Left lung (tissue), 10 donors: Measurements from ENCODE around the gene ADGRG2. TPM values are rescaled to one million over a fixed set of nuclear protein-coding genes. Genes with fewer than 3 reads are reported as not detected.

ENCODE experiments used
- ATAC-seq: fragments of 200-7000 bp; cut with Tn5 transposase; one replicate; pipeline ENCODE4 v1.9.1; 2020; ENCODE audit warnings: moderate library complexity
- DNase-seq, 4 donors: peaks; one replicate each; pipeline ENCODE4 v3.0.0-alpha.2; 2013 to 2020
- H3K27ac ChIP-seq, 2 donors: fragments of 200-600 bp; sonication (generic) in 1 of 2; one replicate each; pipeline versions ENCODE4 v1.5.0 to v1.8.0; 2020 to 2021
- H3K27me3 ChIP-seq, 2 donors: fragments of 200-600 bp; sonication (generic) in 1 of 2; one replicate each; pipeline versions ENCODE4 v1.5.0 to v1.8.0; 2020 to 2021
- H3K36me3 ChIP-seq, 2 donors: fragments of 200-600 bp; sonication (generic) in 1 of 2; one replicate each; pipeline versions ENCODE4 v1.5.0 to v1.8.0; 2020 to 2021
- H3K4me1 ChIP-seq, 2 donors: fragments of 200-600 bp; one replicate each; pipeline ENCODE4 v1.8.0; 2021
- H3K4me3 ChIP-seq, 2 donors: fragments of 200-600 bp; sonication (generic) in 1 of 2; one replicate each; pipeline versions ENCODE4 v1.5.0 to v1.8.0; 2020 to 2021; ENCODE audit warnings: mild to moderate bottlenecking in 1 of 2
- H3K9me3 ChIP-seq, 2 donors: fragments of 200-600 bp; sonication (generic) in 1 of 2; one replicate each; pipeline versions ENCODE4 v1.5.0 to v1.8.0; 2020 to 2021
- intact Hi-C, 2 donors: fragments of 100-400 bp; cut with DNase I; formaldehyde crosslinking; loops; one replicate each; pipeline versions ENCODE4 v1.11.2 to v1.14.2; 2022
- polyA plus RNA-seq, 6 donors: library from polyadenylated mRNA; unstranded; fragments of 120-200 nt; gene quantifications; one replicate each; pipeline ENCODE4 v1.2.1, GENCODE V29; 2013; ENCODE audit not compliant: insufficient read length in 6 of 6
- total RNA-seq, 2 donors: library from RNA; stranded (reverse); fragmentation: NEBNext Ultra II Directional; extraction: Animal tissue kit (Norgen Biotek cat#: 25700); gene quantifications; one replicate each; pipeline ENCODE4 v1.2.1, GENCODE V29; 2021
- TF ChIP-seq, protein P1 (sequence below), 2 donors: fragments of 200-600 bp; sonication (generic) in 1 of 2; IDR thresholded peaks; one replicate each; pipeline versions ENCODE4 v1.5.0 to v1.8.0; 2021; ENCODE audit warnings: antibody characterized with exemption in 2 of 2
- donor health status: DM: no; HTN: yes; CAD: no.
- donor health status: DM: no; HTN: no; CAD: no.

Gene ADGRG2
- total and polyA plus RNA-seq, 8 donors, result 2.2 to 4.8 (median 2.7) TPM

GRCh38 chrX:18998653-18999052 lies 123.6 kb downstream of the ADGRG2 start:
- H3K9me3 ChIP-seq, result no peaks in the 10 kb centered on the region
- TF ChIP-seq, protein P1, sequence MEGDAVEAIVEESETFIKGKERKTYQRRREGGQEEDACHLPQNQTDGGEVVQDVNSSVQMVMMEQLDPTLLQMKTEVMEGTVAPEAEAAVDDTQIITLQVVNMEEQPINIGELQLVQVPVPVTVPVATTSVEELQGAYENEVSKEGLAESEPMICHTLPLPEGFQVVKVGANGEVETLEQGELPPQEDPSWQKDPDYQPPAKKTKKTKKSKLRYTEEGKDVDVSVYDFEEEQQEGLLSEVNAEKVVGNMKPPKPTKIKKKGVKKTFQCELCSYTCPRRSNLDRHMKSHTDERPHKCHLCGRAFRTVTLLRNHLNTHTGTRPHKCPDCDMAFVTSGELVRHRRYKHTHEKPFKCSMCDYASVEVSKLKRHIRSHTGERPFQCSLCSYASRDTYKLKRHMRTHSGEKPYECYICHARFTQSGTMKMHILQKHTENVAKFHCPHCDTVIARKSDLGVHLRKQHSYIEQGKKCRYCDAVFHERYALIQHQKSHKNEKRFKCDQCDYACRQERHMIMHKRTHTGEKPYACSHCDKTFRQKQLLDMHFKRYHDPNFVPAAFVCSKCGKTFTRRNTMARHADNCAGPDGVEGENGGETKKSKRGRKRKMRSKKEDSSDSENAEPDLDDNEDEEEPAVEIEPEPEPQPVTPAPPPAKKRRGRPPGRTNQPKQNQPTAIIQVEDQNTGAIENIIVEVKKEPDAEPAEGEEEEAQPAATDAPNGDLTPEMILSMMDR (IDR thresholded peaks at IDR 0.05), result no peak
- H3K27ac ChIP-seq, result no peak overlapping the region
- no peak overlapping the region for H3K4me3 ChIP-seq
- H3K36me3 ChIP-seq, result no peaks in the 10 kb centered on the region
- no peak for ATAC-seq
- DNase-seq, result no peak
- H3K4me1 ChIP-seq, result peaks cover 0 to 3% of the 10 kb centered on the region in 2 donors
- intact Hi-C loops, result no loop called here
- peaks cover 0 to 6% of the 10 kb centered on the region in 2 donors for H3K27me3 ChIP-seq

DNA sequence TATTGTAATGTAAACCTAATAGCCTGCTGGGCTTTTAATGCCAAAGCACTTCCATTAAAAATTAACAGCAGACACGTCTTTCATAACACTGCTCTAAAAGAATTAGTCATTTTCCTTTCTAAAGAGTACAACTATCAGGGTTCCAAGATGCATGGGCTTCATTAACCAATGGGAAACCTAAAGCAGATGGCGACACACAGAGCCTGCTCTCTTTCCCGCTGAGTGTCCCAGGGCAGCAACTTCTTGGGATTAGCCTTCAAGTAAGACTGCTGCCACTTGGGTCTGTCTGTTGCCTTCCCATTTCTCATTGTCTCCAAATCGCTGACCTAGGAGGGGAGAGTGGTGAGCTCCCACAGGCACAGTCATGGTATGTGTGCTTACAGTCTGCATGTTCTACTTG lies 124.4 kb downstream of the ADGRG2 start:
- no peak for ATAC-seq
- no peaks in the 10 kb centered on the region for H3K9me3 ChIP-seq
- H3K4me1 ChIP-seq, result peaks cover 0 to 3% of the 10 kb centered on the region in 2 donors
- no peak overlapping the region for H3K27ac ChIP-seq
- TF ChIP-seq, protein P1 (IDR thresholded peaks at IDR 0.05), result no peak
- no peak overlapping the region for H3K4me3 ChIP-seq
- H3K36me3 ChIP-seq, result no peaks in the 10 kb centered on the region
- intact Hi-C loops, result no loop called here
- DNase-seq, result no peak
- H3K27me3 ChIP-seq, result peaks cover 0 to 6% of the 10 kb centered on the region in 2 donors

DNA sequence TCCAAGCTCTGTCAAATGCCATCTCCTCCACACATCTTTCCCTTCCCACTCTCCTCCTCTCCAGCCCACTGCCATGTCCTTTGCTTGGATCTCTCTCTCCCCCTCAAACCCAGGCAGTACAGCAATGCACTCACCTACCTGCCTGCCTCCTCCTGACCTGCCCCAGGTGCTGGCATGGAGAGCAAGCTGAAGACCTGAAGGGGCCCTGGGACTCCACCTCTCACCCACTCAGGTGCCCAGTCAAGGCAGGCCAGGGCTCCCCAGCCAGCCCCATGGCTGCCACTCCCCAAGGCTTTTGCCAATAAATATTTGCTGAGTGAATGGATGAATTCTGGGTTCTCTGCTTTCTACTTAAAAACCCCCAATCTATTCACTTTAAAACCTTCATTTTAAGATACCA lies 125.7 kb downstream of the ADGRG2 start:
- ATAC-seq (no peak), DNase-seq (no peak)
- Histone ChIP-seq H3K9me3 (no peaks in the 10 kb centered on the region), H3K36me3 (no peaks in the 10 kb centered on the region), H3K4me3 (no peak overlapping the region), H3K27me3 (peaks cover 0 to 6% of the 10 kb centered on the region in 2 donors), H3K27ac (no peak overlapping the region), H3K4me1 (peaks cover 0 to 3% of the 10 kb centered on the region in 2 donors)
- TF ChIP-seq, protein P1 (IDR thresholded peaks at IDR 0.05), result no peak
- intact Hi-C loops, result no loop called here

GRCh38 chrX:18995221-18995620 lies 127.0 kb downstream of the ADGRG2 start:
- ATAC-seq, result peak; percentile 51
- H3K36me3 ChIP-seq, result no peaks in the 10 kb centered on the region
- H3K9me3 ChIP-seq, result no peaks in the 10 kb centered on the region
- H3K4me3 ChIP-seq, result no peak overlapping the region
- no peak for DNase-seq
- peaks cover 0 to 3% of the 10 kb centered on the region in 2 donors for H3K4me1 ChIP-seq
- TF ChIP-seq, protein P1 (IDR thresholded peaks at IDR 0.05), result no peak
- intact Hi-C loops, result no loop called here
- H3K27ac ChIP-seq, result peak overlapping the region in 1 of 2 donors; percentile 44
- peaks cover 0 to 8% of the 10 kb centered on the region in 2 donors for H3K27me3 ChIP-seq

DNA sequence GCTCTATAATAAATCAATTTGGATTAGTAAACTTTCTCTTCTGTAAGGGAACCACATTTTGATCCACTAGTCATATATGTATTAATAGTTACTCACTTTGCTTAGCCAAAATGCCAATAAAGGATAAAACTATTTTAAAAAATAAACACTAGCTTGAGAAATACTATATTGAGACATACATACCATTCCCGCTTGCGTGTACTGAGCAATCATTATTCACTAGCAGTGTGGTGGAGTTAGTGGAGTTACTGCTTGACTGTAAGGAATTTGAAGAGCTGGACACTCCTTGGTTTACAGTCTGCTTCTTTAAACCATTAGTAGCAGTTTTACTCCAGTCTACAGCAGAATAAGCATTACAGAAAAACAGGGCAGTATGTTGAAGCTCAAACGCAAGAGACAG lies 127.6 kb downstream of the ADGRG2 start:
- H3K9me3 ChIP-seq, result no peaks in the 10 kb centered on the region
- intact Hi-C loops, result no loop called here
- peaks cover 0 to 8% of the 10 kb centered on the region in 2 donors for H3K27me3 ChIP-seq
- no peak overlapping the region for H3K4me3 ChIP-seq
- ATAC-seq (peak; percentile 86), DNase-seq (no peak)
- H3K4me1 ChIP-seq, result peaks cover 0 to 3% of the 10 kb centered on the region in 2 donors
- peak overlapping the region in 1 of 2 donors; percentile 44 for H3K27ac ChIP-seq
- no peaks in the 10 kb centered on the region for H3K36me3 ChIP-seq
- TF ChIP-seq, protein P1 (IDR thresholded peaks at IDR 0.05), result no peak
